MM.1S (cell line): ENCODE results near the gene SLC4A5.

Experiments
- EZH2 ChIP-seq: fragments of 300-600 bp; sonication (generic); optimal IDR thresholded peaks from 2 replicates; pipeline ENCODE3; 2017; ENCODE audit warnings: low read depth, mild to moderate bottlenecking, antibody characterized with exemption, low read length, mixed read lengths
- EZH2phosphoT487 ChIP-seq: fragments of 300-600 bp; sonication (generic); IDR thresholded peaks from 2 replicates; pipeline ENCODE4 v1.6.1; 2018; ENCODE audit warnings: antibody characterized with exemption, low read length
- TF ChIP-seq, protein P1 (sequence below): fragments of 300-600 bp; sonication (generic); IDR thresholded peaks from 2 replicates; pipeline ENCODE4 v1.5.1; 2016; ENCODE audit warnings: antibody characterized with exemption, low read length, mixed read lengths

DNA sequence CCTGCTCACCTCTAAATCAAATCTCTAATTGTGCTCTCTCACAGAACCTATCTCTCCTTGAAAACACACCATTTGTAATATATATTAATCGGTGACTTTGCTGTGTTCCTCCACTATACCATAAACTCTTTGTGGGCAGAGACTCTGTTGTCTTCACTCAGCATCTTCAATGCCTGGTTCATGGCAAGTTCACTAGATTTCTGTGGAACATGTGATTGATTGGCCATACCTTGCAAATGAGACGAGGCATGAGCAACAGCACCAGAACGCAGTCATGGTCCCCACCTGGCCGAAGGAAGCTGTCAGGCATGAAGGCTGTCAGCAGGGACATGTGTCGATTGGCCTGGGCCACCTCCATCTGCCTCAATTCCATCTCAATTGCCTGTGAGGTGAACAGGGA lies 25.3 kb upstream of the SLC4A5 start:
- TF ChIP-seq, protein P1, sequence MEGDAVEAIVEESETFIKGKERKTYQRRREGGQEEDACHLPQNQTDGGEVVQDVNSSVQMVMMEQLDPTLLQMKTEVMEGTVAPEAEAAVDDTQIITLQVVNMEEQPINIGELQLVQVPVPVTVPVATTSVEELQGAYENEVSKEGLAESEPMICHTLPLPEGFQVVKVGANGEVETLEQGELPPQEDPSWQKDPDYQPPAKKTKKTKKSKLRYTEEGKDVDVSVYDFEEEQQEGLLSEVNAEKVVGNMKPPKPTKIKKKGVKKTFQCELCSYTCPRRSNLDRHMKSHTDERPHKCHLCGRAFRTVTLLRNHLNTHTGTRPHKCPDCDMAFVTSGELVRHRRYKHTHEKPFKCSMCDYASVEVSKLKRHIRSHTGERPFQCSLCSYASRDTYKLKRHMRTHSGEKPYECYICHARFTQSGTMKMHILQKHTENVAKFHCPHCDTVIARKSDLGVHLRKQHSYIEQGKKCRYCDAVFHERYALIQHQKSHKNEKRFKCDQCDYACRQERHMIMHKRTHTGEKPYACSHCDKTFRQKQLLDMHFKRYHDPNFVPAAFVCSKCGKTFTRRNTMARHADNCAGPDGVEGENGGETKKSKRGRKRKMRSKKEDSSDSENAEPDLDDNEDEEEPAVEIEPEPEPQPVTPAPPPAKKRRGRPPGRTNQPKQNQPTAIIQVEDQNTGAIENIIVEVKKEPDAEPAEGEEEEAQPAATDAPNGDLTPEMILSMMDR, result no peak
- TF ChIP-seq EZH2 (no peak), EZH2phosphoT487 (no peak)
